ENCODE results near the gene TESPA1. TPM values are rescaled to one million over a fixed set of nuclear protein-coding genes. Genes with fewer than 3 reads are reported as not detected.
A peak's percentile ranks its signal among the peaks of the same experiment; 100 is the strongest.

TESPA1 gene, protein sequence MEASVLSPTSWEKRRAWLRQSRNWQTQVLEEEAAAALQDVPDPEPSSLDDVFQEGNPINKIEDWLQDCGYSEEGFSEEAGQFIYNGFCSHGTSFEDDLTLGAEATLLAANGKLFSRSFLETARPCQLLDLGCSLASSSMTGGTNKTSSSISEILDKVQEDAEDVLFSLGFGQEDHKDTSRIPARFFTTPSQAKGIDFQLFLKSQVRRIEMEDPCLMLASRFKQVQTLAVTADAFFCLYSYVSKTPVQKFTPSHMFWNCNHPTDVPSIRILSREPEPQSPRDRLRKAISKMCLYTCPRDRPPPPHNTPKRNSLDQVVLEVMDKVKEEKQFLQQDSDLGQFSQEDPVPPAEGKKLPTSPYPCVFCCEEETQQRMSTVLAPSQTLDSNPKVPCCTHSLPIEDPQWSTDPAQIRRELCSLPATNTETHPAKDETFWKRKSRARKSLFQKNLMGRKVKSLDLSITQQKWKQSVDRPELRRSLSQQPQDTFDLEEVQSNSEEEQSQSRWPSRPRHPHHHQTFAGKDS
- total RNA-seq (under 1 TPM in 2 of 4 donors, not detected in 2; 0.54 to 0.61 TPM), polyA plus RNA-seq (under 1 TPM; 0.08 to 0.87 (median 0.17) TPM)
- long read RNA-seq, donor 1: 0 reads
- long read RNA-seq, donor 2: 0 reads

- H3K4me1 ChIP-seq: no peaks in the 10 kb centered on the region
- H3K27ac ChIP-seq: no peak within 1 kb of the TSS
- H3K36me3 ChIP-seq (ENCODE audit: insufficient read depth in 1 of 2, low read depth in 1 of 2): no peaks in the 10 kb centered on the region
- no peak for TF ChIP-seq CTCF (IDR thresholded peaks at IDR 0.05)
- H3K9me3 ChIP-seq: no peaks in the 10 kb centered on the region
- WGBS, 3 donors: 43 to 45% (median 44%) methylated on average over 12 of the region's 12 CpGs
- intact Hi-C loops (cut with DNase I): no loop called here
- ATAC-seq (peak in 1 of 4 donors; percentile 58), DNase-seq (peak; percentile 25 to 67)
- H3K27me3 ChIP-seq (ENCODE audit: insufficient read depth in 3 of 3, low read length in 2 of 3): no peaks in the 10 kb centered on the region
- no peak within 1 kb of the TSS for H3K4me3 ChIP-seq
Observed at GRCh38 chr12:54984658-54985376, at the start of gene TESPA1. TSS of gene TESPA1 (minus strand) at chr12:54984762. CDS start at chr12:54974562, 10,200 bp downstream.

DNA sequence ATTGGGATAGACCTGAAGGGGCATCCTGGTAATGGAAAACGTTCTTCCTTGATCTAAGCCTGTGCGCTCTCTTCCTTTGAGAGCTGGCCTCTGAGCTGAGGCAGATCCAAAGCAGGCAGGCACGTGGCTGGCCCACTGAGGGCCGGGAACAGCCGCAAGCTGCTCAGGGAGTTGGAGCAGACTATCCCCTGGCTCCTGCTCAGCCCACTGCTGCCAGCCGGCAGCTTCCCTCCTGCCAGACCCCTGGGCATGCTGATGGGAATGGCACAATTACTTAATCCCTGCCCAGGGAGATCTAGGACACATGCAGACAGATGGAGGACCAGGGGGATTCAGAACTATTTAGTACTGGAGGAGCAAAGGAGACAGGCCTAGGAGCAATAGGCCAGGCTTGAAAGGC lies 49.7 kb upstream of the TESPA1 start:
- Histone ChIP-seq H3K27me3 (ENCODE audit: insufficient read depth in 3 of 3, low read length in 2 of 3) (peaks cover 0 to 4% (median 2%) of the 10 kb centered on the region in 3 donors), H3K27ac (no peak overlapping the region), H3K36me3 (ENCODE audit: insufficient read depth in 1 of 2, low read depth in 1 of 2) (no peaks in the 10 kb centered on the region), H3K9me3 (no peaks in the 10 kb centered on the region), H3K4me1 (no peaks in the 10 kb centered on the region), H3K4me3 (no peak overlapping the region)
- no peak for TF ChIP-seq CTCF (IDR thresholded peaks at IDR 0.05)
- ATAC-seq (no peak), DNase-seq (no peak)
- intact Hi-C loops (cut with DNase I): no loop called here
- WGBS, 3 donors: 9 to 28% (median 21%) methylated on average over 6 of the region's 6 CpGs

DNA sequence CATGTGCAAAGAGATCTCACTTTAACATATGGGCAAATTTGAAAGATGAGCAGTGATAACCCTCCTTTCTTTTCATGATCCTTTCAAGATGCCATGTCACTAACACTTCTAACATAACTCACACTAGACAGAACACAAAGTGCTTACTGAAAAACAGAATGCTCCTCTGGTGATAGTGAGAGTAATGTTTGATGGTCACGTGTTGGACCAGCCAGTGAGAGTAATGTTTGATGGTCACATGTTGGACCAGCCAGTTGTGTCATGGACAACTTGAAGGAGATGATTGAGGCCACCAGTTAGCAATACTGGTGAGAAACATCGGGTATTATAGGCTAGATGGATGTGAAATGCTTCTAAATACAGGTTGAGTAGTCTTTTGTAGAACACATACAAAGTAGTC lies 40.9 kb upstream of the TESPA1 start:
- intact Hi-C loops (cut with DNase I): no loop called here
- Histone ChIP-seq H3K36me3 (ENCODE audit: insufficient read depth in 1 of 2, low read depth in 1 of 2) (no peaks in the 10 kb centered on the region), H3K27me3 (ENCODE audit: insufficient read depth in 3 of 3, low read length in 2 of 3) (peaks cover 0 to 38% (median 3%) of the 10 kb centered on the region in 3 donors), H3K9me3 (no peaks in the 10 kb centered on the region), H3K27ac (no peak overlapping the region), H3K4me1 (no peaks in the 10 kb centered on the region), H3K4me3 (no peak overlapping the region)
- no peak for TF ChIP-seq CTCF (IDR thresholded peaks at IDR 0.05)
- DNase-seq (no peak), ATAC-seq (no peak)
- WGBS, 3 donors: 65 to 76% (median 73%) methylated on average over 2 of the region's 2 CpGs

- no peak for TF ChIP-seq CTCF (IDR thresholded peaks at IDR 0.05)
- DNase-seq (no peak), ATAC-seq (no peak)
- H3K27ac ChIP-seq: no peak overlapping the region
- no peaks in the 10 kb centered on the region for H3K9me3 ChIP-seq
- intact Hi-C loops (cut with DNase I): no loop called here
- no peaks in the 10 kb centered on the region for H3K4me1 ChIP-seq
- H3K27me3 ChIP-seq (ENCODE audit: insufficient read depth in 3 of 3, low read length in 2 of 3): peaks cover 0 to 40% (median 3%) of the 10 kb centered on the region in 3 donors
- H3K36me3 ChIP-seq (ENCODE audit: insufficient read depth in 1 of 2, low read depth in 1 of 2): no peaks in the 10 kb centered on the region
- H3K4me3 ChIP-seq: no peak overlapping the region
- 48 to 65% (median 59%) methylated on average over 2 of the region's 2 CpGs for WGBS, 3 donors
Observed at GRCh38 chr12:55024575-55024974, 40.0 kb upstream of the TESPA1 start.
